Measurements from ENCODE around the gene PCSK1. TPM values are rescaled to one million over a fixed set of nuclear protein-coding genes. Genes with fewer than 3 reads are reported as not detected.

Gene PCSK1
- total and polyA plus RNA-seq, 2 of the 4 experiments (the other 2 are of a cell fraction), result not detected

GRCh38 chr5:96432216-96433065 lies 607 bp downstream of the PCSK1 start:
- no peak overlapping the region for H3K56ac ChIP-seq (ENCODE audit: extremely low read depth, insufficient read depth, low read length)
- CTCF ChIA-PET, result interaction anchor here (0.5 to 0.7 kb wide), 2 partner anchors 103 to 223 kb away, joined by 3 read pairs; no protein-coding TSS in a partner anchor
- 5% methylated on average over 14 of the region's 41 CpGs; no CpG with 5 or more reads in 1 of the 2 experiments for WGBS, 2 experiments (ENCODE audit: extremely low coverage in 2 of 2, insufficient read length in 1 of 2)
- no peak overlapping the region for H3K4ac ChIP-seq (ENCODE audit: low read depth, low read length)
- DNase-seq (no peak), ATAC-seq (ENCODE audit: low read depth) (no peak)
- no peak overlapping the region for H3K9ac ChIP-seq (ENCODE audit: low read depth, low read length)
- no peaks in the 10 kb centered on the region for H3K9me1 ChIP-seq (ENCODE audit: insufficient read depth, low read length)
- H3K4me2 ChIP-seq (ENCODE audit: low read depth, low read length), result no peak overlapping the region; the same call in 1 of the 2 replicates
- intact Hi-C loops (cut with micrococcal nuclease) (no loop called here), in situ Hi-C loops (cut with MboI; ENCODE audit: low sequenced_read_pairs) (no loop called here), dilution Hi-C loops (cut with HindIII; ENCODE audit: low sequenced_read_pairs, unreplicated experiment) (no loop called here)
- BruUV-seq (replicated peaks), result no TSS peak
- H2BK15ac ChIP-seq (ENCODE audit: low read depth, low read length), result no peak overlapping the region
- H3K23ac ChIP-seq (ENCODE audit: low read depth, low read length), result no peak overlapping the region
- no peak overlapping the region for H4K8ac ChIP-seq (ENCODE audit: low read depth in 2 of 2, low read length in 2 of 2)
- H3K4me1 ChIP-seq (ENCODE audit: control insufficient read depth, insufficient read depth, low read length), result no peaks in the 10 kb centered on the region; the same call in 1 of the 2 replicates
- no peak overlapping the region for H2AK5ac ChIP-seq (ENCODE audit: low read depth, low read length)
- no peak overlapping the region for H2AFZ ChIP-seq (replicated peaks; ENCODE audit: low read length, poor library complexity)
- no peaks in the 10 kb centered on the region for H3K79me1 ChIP-seq (ENCODE audit: low read depth in 1 of 2, low read length in 2 of 2)
- H3K18ac ChIP-seq (ENCODE audit: low read depth, low read length), result no peak overlapping the region
- no peak overlapping the region for H2BK20ac ChIP-seq (ENCODE audit: low read depth, low read length)
- H3K27ac ChIP-seq (ENCODE audit: insufficient read depth, low read length), result no peak overlapping the region
- H3K27me3 ChIP-seq (ENCODE audit: control insufficient read depth, insufficient read depth, low read length), result peaks cover 44% of the 10 kb centered on the region
- H4K20me1 ChIP-seq (ENCODE audit: insufficient read depth, low read length), result no peaks in the 10 kb centered on the region
- no peak overlapping the region for H4K5ac ChIP-seq (ENCODE audit: low read depth, low read length)
- H3K4me3 ChIP-seq (ENCODE audit: insufficient read depth, low read depth, low read length), result no peak overlapping the region
- no peak overlapping the region for H4K91ac ChIP-seq (ENCODE audit: insufficient read depth, low read depth, low read length)
- no peak overlapping the region for H2BK120ac ChIP-seq (ENCODE audit: low read depth, low read length)
- no peaks in the 10 kb centered on the region for H3K36me3 ChIP-seq (ENCODE audit: control insufficient read depth, insufficient read depth, low read length)
- POLR2A ChIA-PET (ENCODE audit: unreplicated experiment), result no interaction called here
- no peak overlapping the region for H3K14ac ChIP-seq (replicated peaks; ENCODE audit: low read depth, low read length)
- no peak overlapping the region for H2BK5ac ChIP-seq (ENCODE audit: low read depth, low read length, poor library complexity, severe bottlenecking)
- H3K9me3 ChIP-seq (ENCODE audit: control insufficient read depth, insufficient read depth, low read length), result peaks cover 7% of the 10 kb centered on the region; the same call in 1 of the 2 replicates
- no peak overlapping the region for H2AK9ac ChIP-seq (replicated peaks; ENCODE audit: low read depth, low read length, poor library complexity)
- no peak for TF ChIP-seq FOS (IDR thresholded peaks at IDR 0.05; ENCODE audit: low read depth, low read length)
- TF ChIP-seq MAZ (IDR thresholded peaks at IDR 0.05; ENCODE audit: borderline replicate concordance, low read depth, low read length), result no peak
- TF ChIP-seq RAD21 (IDR thresholded peaks at IDR 0.05; ENCODE audit: low read length), result no peak
- no peak for TF ChIP-seq USF2 (IDR thresholded peaks at IDR 0.05; ENCODE audit: low read depth, low read length)
- no peak for TF ChIP-seq SMC3 (IDR thresholded peaks at IDR 0.05; ENCODE audit: low read depth, low read length)
- TF ChIP-seq NFE2L2 (IDR thresholded peaks at IDR 0.05; ENCODE audit: low read depth, low read length), result no peak
- TF ChIP-seq MXI1 (IDR thresholded peaks at IDR 0.05; ENCODE audit: borderline replicate concordance, low read depth, low read length), result no peak
- no peak for TF ChIP-seq CHD1 (IDR thresholded peaks at IDR 0.05; ENCODE audit: low read depth, low read length)
- no peak for TF ChIP-seq RCOR1 (IDR thresholded peaks at IDR 0.05; ENCODE audit: insufficient replicate concordance, low read length)
- no peak for TF ChIP-seq BHLHE40 (IDR thresholded peaks at IDR 0.05; ENCODE audit: low read depth, low read length)
- TF ChIP-seq RFX5 (IDR thresholded peaks at IDR 0.05; ENCODE audit: low read depth, low read length), result no peak
- TF ChIP-seq, protein P1, sequence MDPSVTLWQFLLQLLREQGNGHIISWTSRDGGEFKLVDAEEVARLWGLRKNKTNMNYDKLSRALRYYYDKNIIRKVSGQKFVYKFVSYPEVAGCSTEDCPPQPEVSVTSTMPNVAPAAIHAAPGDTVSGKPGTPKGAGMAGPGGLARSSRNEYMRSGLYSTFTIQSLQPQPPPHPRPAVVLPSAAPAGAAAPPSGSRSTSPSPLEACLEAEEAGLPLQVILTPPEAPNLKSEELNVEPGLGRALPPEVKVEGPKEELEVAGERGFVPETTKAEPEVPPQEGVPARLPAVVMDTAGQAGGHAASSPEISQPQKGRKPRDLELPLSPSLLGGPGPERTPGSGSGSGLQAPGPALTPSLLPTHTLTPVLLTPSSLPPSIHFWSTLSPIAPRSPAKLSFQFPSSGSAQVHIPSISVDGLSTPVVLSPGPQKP (IDR thresholded peaks at IDR 0.05; ENCODE audit: borderline replicate concordance, low read depth, low read length), result no peak
- no peak for TF ChIP-seq CEBPB (IDR thresholded peaks at IDR 0.05; ENCODE audit: low read depth, low read length)
- no peak for TF ChIP-seq CTCF (conservative IDR thresholded peaks at IDR 0.05; ENCODE audit: low read depth, low read length)
